Lung microvascular endothelial cell (primary cell): ENCODE data around the gene EYS. TPM values are rescaled to one million over a fixed set of nuclear protein-coding genes. Genes with fewer than 3 reads are reported as not detected.
A peak's percentile ranks its signal among the peaks of the same experiment; 100 is the strongest.

Experiments
- DNase-seq, 2 donors: peaks; one replicate each; pipeline versions ENCODE4 v3.0.0 to v3.0.0-alpha.2; 2010; ENCODE audit warnings: low read depth in 2 of 2
- total RNA-seq: library from RNA; depleted of rRNA; stranded (reverse); fragments of >200 nt; gene quantifications from 2 replicates; pipeline ENCODE4 v1.2.1, GENCODE V29; 2014

The EYS gene
- total RNA-seq, 1 donor from 2014 or later: not detected

- DNase-seq: no peak
Measured at GRCh38 chr6:64729522-64729921, 977.5 kb downstream of the EYS start.

- DNase-seq: no peak
Measured at GRCh38 chr6:64727075-64727474, 980.0 kb downstream of the EYS start.

- DNase-seq: no peak
Measured at GRCh38 chr6:64724091-64724490, 982.9 kb downstream of the EYS start.

GRCh38 chr6:64723327-64724058 lies 983.5 kb downstream of the EYS start:
- no peak for DNase-seq

GRCh38 chr6:64721865-64722264 lies 985.2 kb downstream of the EYS start:
- DNase-seq: no peak

GRCh38 chr6:64717281-64717680 lies 989.7 kb downstream of the EYS start:
- no peak for DNase-seq

GRCh38 chr6:64715624-64716023 lies 991.4 kb downstream of the EYS start:
- DNase-seq: no peak

GRCh38 chr6:64714073-64714472 lies 993.0 kb downstream of the EYS start:
- no peak for DNase-seq

GRCh38 chr6:64713175-64713574 lies 993.9 kb downstream of the EYS start:
- DNase-seq: no peak

- no peak for DNase-seq
Measured at GRCh38 chr6:64712606-64713005, 994.4 kb downstream of the EYS start.

GRCh38 chr6:64703922-64704321 lies 1003.1 kb downstream of the EYS start:
- no peak for DNase-seq

GRCh38 chr6:64696053-64696452 lies 1011.0 kb downstream of the EYS start:
- DNase-seq: no peak

- no peak for DNase-seq
Measured at GRCh38 chr6:64694356-64694755, 1012.7 kb downstream of the EYS start.

GRCh38 chr6:64691064-64691463 lies 1016.0 kb downstream of the EYS start:
- DNase-seq: no peak

GRCh38 chr6:64685401-64685800 lies 1021.6 kb downstream of the EYS start:
- DNase-seq: no peak

GRCh38 chr6:64683682-64684081 lies 1023.3 kb downstream of the EYS start:
- DNase-seq: peak; percentile 64 to 72

- DNase-seq: no peak
Measured at GRCh38 chr6:64681416-64682160, 1025.4 kb downstream of the EYS start.

- peak in 1 of 2 donors; percentile 28 for DNase-seq
Measured at GRCh38 chr6:64680446-64680845, 1026.6 kb downstream of the EYS start.

- no peak for DNase-seq
Measured at GRCh38 chr6:64679416-64679815, 1027.6 kb downstream of the EYS start.

GRCh38 chr6:64672651-64673050 lies 1034.4 kb downstream of the EYS start:
- no peak for DNase-seq

- no peak for DNase-seq
Measured at GRCh38 chr6:64672131-64672530, 1034.9 kb downstream of the EYS start.

- no peak for DNase-seq
Measured at GRCh38 chr6:64665137-64665536, 1041.9 kb downstream of the EYS start.

- DNase-seq: no peak
Measured at GRCh38 chr6:64664480-64664879, 1042.5 kb downstream of the EYS start.
